Osteocyte (in vitro differentiated cells): ENCODE data around the gene MMP24OS. TPM values are rescaled to one million over a fixed set of nuclear protein-coding genes. Genes with fewer than 3 reads are reported as not detected.
"Not testable (repeated sequence)": the region's sequence is repeated elsewhere in the genome, so short reads cannot be mapped to it uniquely, and the experiment has no call there.

Experiments
- DNase-seq: peaks from one replicate; pipeline ENCODE4 v3.0.0; 2021; ENCODE audit warnings: mixed read lengths; ENCODE audit not compliant: unreplicated experiment; ENCODE audit errors: extremely low spot score
- H3K27ac Mint-ChIP-seq: one replicate; pipeline ENCODE4 v1.8.0; 2021; ENCODE audit warnings: mild to moderate bottlenecking, mixed read lengths; ENCODE audit not compliant: unreplicated experiment
- H3K27me3 Mint-ChIP-seq: one replicate; pipeline ENCODE4 v1.8.0; 2021; ENCODE audit warnings: mixed read lengths; ENCODE audit not compliant: unreplicated experiment
- H3K36me3 Mint-ChIP-seq: one replicate; pipeline ENCODE4 v1.8.0; 2021; ENCODE audit warnings: mixed read lengths; ENCODE audit not compliant: unreplicated experiment
- H3K4me1 Mint-ChIP-seq: one replicate; pipeline ENCODE4 v1.8.0; 2021; ENCODE audit warnings: mixed read lengths; ENCODE audit not compliant: unreplicated experiment
- H3K4me3 Mint-ChIP-seq: one replicate; pipeline ENCODE4 v1.8.0; 2021; ENCODE audit warnings: mild to moderate bottlenecking, moderate library complexity, mixed read lengths; ENCODE audit not compliant: unreplicated experiment
- H3K9me3 Mint-ChIP-seq: one replicate; pipeline ENCODE4 v1.8.0; 2021; ENCODE audit warnings: mixed read lengths; ENCODE audit not compliant: unreplicated experiment
- total RNA-seq: library from RNA; stranded (reverse); gene quantifications from 2 replicates; pipeline ENCODE4 v1.2.1, GENCODE V29; 2021
- TF ChIP-seq, protein P1 (sequence below): fragments of 200-600 bp; sonication (generic); IDR thresholded peaks from 2 replicates; pipeline ENCODE4 v1.5.0; 2021; ENCODE audit warnings: antibody characterized with exemption, mild to moderate bottlenecking, moderate library complexity

Gene MMP24OS
- total RNA-seq, 1 donor from 2014 or later: 120 TPM

DNA sequence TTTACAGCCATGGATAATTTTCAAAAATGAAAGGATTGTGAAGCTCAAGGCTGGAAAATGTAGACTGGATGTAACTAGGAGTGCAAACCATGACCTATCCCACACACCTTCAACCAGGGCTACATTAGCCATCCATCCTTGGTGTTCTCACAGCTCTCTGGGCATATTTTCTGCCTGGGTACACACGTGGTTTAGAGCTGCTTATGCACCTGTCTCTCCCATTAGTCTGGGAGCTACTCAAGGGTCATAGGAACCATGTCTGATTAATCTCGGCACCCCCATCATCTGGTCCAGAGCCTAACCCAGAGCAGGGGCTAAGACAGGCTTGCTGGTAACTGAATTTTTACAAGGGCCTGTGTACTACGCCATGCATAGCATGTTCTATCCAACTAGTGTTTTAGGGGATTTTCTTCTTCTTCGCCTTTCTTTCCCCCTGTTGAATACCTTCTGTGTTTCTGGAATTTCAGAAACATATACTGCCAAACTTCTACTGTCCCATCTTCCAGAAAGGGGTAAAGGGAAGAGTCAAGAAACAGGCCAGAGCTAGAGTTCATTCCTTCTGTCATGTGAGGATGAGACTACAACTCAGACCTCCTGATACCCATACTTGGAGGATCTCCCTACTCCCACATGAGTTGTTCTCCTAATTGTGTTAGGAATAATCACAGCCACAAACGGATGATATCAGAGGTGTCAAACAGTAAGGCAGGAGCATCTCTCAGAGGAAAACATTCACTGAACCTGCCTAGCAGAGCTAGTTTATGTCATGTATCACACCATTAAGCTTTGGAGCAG is 39.7 kb upstream of the MMP24OS start:
- TF ChIP-seq, protein P1, sequence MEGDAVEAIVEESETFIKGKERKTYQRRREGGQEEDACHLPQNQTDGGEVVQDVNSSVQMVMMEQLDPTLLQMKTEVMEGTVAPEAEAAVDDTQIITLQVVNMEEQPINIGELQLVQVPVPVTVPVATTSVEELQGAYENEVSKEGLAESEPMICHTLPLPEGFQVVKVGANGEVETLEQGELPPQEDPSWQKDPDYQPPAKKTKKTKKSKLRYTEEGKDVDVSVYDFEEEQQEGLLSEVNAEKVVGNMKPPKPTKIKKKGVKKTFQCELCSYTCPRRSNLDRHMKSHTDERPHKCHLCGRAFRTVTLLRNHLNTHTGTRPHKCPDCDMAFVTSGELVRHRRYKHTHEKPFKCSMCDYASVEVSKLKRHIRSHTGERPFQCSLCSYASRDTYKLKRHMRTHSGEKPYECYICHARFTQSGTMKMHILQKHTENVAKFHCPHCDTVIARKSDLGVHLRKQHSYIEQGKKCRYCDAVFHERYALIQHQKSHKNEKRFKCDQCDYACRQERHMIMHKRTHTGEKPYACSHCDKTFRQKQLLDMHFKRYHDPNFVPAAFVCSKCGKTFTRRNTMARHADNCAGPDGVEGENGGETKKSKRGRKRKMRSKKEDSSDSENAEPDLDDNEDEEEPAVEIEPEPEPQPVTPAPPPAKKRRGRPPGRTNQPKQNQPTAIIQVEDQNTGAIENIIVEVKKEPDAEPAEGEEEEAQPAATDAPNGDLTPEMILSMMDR: no peak
- peaks cover 10% of the 10 kb centered on the region for H3K36me3 Mint-ChIP-seq
- H3K4me1 Mint-ChIP-seq: peaks cover 78% of the 10 kb centered on the region
- no peaks in the 10 kb centered on the region for H3K9me3 Mint-ChIP-seq
- H3K27ac Mint-ChIP-seq: no peak overlapping the region
- H3K27me3 Mint-ChIP-seq: no peaks in the 10 kb centered on the region
- H3K4me3 Mint-ChIP-seq: no peak overlapping the region
- no peak for DNase-seq

DNA sequence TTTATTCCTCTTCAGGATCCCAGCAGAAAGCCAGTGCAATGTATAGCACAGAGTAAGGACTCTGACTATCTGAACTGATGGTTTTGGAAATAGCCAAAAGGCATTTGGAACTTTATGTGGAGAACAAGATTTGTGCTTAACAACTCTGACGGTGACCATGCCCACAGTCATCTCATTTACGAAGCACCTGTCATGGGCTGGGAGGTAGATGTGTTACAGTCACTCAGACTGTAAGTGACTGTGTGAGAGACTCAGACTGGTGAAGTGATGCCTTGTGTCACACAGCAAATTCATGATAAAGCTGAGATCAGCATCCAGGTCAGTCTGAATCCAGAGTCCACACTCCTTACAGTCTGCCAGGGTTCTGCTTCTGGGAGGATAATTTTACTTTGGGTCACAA is 38.2 kb upstream of the MMP24OS start:
- no peak overlapping the region for H3K27ac Mint-ChIP-seq
- H3K4me1 Mint-ChIP-seq: peaks cover 81% of the 10 kb centered on the region

DNA sequence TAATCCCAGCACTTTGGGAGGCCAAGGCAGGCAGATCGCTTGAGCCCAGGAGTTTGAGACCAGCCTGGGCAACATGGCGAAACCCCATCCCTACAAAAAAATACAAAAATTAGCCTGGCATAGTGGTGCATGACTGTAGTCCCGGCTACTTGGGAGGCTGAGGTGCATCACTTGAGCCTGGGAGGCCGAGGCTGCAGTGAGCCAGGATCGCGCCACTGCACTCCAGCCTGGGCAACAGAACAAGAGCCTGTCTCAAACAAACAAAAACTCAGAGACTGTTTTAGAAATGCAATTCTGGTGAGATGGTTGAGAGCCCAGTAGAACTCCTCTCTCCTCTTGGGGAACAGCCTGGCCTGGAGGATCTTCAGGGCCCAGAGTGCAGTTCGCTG is 37.7 kb upstream of the MMP24OS start:
- not testable (repeated sequence) for DNase-seq, H3K27ac Mint-ChIP-seq, H3K4me3 Mint-ChIP-seq, H3K27me3 Mint-ChIP-seq, H3K36me3 Mint-ChIP-seq, H3K9me3 Mint-ChIP-seq
- H3K4me1 Mint-ChIP-seq: peaks cover 80% of the 10 kb centered on the region

More for the DNA sequence above, 38.2 kb upstream of the MMP24OS start:
- Mint-ChIP-seq H3K36me3 (peaks cover 10% of the 10 kb centered on the region), H3K9me3 (no peaks in the 10 kb centered on the region), H3K4me3 (no peak overlapping the region), H3K27me3 (no peaks in the 10 kb centered on the region)
- no peak for DNase-seq
- TF ChIP-seq, protein P1: no peak

- peaks cover 10% of the 10 kb centered on the region for H3K36me3 Mint-ChIP-seq
- no peaks in the 10 kb centered on the region for H3K27me3 Mint-ChIP-seq
- DNase-seq: no peak
- no peak overlapping the region for H3K4me3 Mint-ChIP-seq
- TF ChIP-seq, protein P1: no peak
- H3K9me3 Mint-ChIP-seq: no peaks in the 10 kb centered on the region
- peaks cover 75% of the 10 kb centered on the region for H3K4me1 Mint-ChIP-seq
- no peak overlapping the region for H3K27ac Mint-ChIP-seq
Observed at GRCh38 chr20:35314816-35315631, 37.1 kb upstream of the MMP24OS start.

DNA sequence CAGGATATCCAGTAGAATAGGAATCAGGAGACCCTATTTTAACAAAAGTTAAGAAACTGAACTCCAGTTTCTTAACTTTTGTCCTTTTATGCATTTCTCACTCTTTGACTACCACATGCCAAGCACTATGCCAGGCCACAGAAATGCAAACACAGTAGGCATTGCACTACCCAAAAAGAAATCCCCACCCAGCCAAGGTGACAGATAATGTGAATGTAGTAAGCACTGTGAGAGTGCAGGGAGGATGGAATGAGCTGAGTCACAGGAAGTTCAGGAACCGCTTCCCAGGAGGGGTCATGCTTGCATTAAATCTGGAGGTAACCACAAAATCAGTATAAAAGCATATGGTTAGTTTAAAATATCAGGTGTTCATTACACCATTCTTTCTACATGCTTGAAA is 34.4 kb upstream of the MMP24OS start:
- no peak overlapping the region for H3K4me3 Mint-ChIP-seq
- H3K27ac Mint-ChIP-seq: peak overlapping the region; percentile 75
- DNase-seq: no peak
- peaks cover 10% of the 10 kb centered on the region for H3K36me3 Mint-ChIP-seq
- no peaks in the 10 kb centered on the region for H3K9me3 Mint-ChIP-seq
- TF ChIP-seq, protein P1: no peak
- H3K27me3 Mint-ChIP-seq: no peaks in the 10 kb centered on the region
- peaks cover 70% of the 10 kb centered on the region for H3K4me1 Mint-ChIP-seq
